ENCODE results near the gene FAM43A. TPM values are rescaled to one million over a fixed set of nuclear protein-coding genes. Genes with fewer than 3 reads are reported as not detected.

FAM43A gene
- polyA plus RNA-seq, 1 donor (not counting 4 experiments of a cell fraction or from before 2014, with no cell fraction given), result 1.1 TPM

DNA sequence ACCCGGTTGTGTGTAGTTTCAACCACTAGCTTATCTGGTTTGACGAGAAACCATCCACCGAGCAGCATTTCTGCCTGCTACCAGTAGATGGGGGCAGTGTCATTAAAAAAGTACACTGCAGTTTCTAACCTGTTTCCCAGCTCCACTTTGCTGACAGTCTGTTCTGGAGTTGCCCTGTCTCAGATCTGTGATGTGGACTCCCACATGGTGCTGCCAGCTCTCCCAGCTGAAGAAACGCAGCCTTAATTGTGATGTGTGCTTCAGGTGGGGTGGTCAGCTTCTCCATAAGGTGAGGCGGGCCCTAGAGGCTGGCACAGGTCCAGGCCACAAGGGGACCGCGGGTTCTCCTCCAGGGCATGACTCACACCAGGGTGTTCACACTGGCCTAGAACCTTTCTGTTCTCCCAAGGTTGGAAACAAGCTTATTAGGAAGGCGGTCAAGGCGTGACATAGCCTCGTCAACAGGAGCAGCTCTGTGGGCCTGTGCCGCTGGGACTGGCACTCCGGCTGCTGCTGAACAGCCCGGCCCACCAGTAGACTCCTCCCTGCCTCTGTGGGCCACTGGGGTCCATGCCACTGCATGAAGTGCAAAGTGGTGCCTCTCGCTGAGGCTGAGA is 2.9 kb upstream of the FAM43A start:
- peak; percentile 97 for FAIRE-seq
- H3K4me3 ChIP-seq (ENCODE audit: control insufficient read depth in 2 of 3, extremely low read depth in 1 of 3, insufficient read depth in 2 of 3, low read depth in 1 of 3, low read length in 3 of 3), result peak overlapping the region in 1 of 3 experiments; percentile 4
- DNase-seq (ENCODE audit: low read depth, low spot score), result no peak
- no peak overlapping the region for H3K27ac ChIP-seq (ENCODE audit: control insufficient read depth, insufficient read depth, low read length)
- H3K79me2 ChIP-seq (ENCODE audit: control insufficient read depth, insufficient read depth, low read length), result no peaks in the 10 kb centered on the region
- no peaks in the 10 kb centered on the region for H3K9me3 ChIP-seq (ENCODE audit: control insufficient read depth, low read depth, low read length)
- peak overlapping the region; percentile 71 for H3K4me2 ChIP-seq (ENCODE audit: control insufficient read depth, extremely low read depth, insufficient read depth, low read depth, low read length)
- H3K9me1 ChIP-seq (ENCODE audit: control insufficient read depth, extremely low read depth, insufficient read depth, low read length), result no peaks in the 10 kb centered on the region
- dilution Hi-C loops (cut with MboI; ENCODE audit: extremely low pct_ligation_motif_present, low sequenced_read_pairs), result no loop called here
- no peak for TF ChIP-seq EZH2 (IDR thresholded peaks at IDR 0.05; ENCODE audit: low read length)
- TF ChIP-seq, protein P1, sequence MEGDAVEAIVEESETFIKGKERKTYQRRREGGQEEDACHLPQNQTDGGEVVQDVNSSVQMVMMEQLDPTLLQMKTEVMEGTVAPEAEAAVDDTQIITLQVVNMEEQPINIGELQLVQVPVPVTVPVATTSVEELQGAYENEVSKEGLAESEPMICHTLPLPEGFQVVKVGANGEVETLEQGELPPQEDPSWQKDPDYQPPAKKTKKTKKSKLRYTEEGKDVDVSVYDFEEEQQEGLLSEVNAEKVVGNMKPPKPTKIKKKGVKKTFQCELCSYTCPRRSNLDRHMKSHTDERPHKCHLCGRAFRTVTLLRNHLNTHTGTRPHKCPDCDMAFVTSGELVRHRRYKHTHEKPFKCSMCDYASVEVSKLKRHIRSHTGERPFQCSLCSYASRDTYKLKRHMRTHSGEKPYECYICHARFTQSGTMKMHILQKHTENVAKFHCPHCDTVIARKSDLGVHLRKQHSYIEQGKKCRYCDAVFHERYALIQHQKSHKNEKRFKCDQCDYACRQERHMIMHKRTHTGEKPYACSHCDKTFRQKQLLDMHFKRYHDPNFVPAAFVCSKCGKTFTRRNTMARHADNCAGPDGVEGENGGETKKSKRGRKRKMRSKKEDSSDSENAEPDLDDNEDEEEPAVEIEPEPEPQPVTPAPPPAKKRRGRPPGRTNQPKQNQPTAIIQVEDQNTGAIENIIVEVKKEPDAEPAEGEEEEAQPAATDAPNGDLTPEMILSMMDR (optimal IDR thresholded peaks at IDR 0.05 in 1 of 3, IDR thresholded peaks at IDR 0.05 in 1 of 3, conservative IDR thresholded peaks at IDR 0.05 in 1 of 3; ENCODE audit: extremely low read depth in 1 of 3, insufficient read depth in 2 of 3, low read length in 3 of 3), result peak; percentile 74 to 97 (median 90)
- H3K4me1 ChIP-seq (ENCODE audit: control insufficient read depth, extremely low read depth, insufficient read depth, low read length), result peaks cover 29% of the 10 kb centered on the region
- H2AFZ ChIP-seq (ENCODE audit: control insufficient read depth, low read length), result no peak overlapping the region
- peaks cover 16% of the 10 kb centered on the region for H3K27me3 ChIP-seq (ENCODE audit: control insufficient read depth, extremely low read depth, insufficient read depth, low read length)
- H3K36me3 ChIP-seq (ENCODE audit: control insufficient read depth in 2 of 2, extremely low read depth in 1 of 2, insufficient read depth in 2 of 2, low read length in 2 of 2), result no peaks in the 10 kb centered on the region
- no peaks in the 10 kb centered on the region for H4K20me1 ChIP-seq (ENCODE audit: control insufficient read depth, extremely low read depth, insufficient read depth, low read length)
- H3K9ac ChIP-seq (ENCODE audit: control insufficient read depth, extremely low read depth, insufficient read depth, low read length), result no peak overlapping the region

DNA sequence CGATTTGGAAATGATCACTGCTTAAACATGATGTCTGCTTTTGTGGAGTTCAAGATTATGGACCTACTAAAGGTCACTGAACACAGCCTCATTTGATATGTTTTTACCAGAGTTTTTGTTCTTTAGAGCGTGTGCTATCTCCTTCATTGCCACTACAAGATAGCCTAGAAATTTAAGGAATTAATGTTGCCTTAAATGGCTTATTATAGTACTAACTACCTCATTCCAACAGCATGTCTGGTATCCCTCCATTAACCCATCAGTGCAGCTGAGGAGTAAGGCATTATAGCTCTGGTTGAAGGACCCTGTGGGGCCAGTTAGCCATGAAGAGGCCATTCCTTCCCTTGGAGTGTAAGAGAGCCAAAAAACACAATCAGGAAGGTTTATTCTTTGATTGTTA is 2.3 kb upstream of the FAM43A start:
- Histone ChIP-seq H3K27me3 (ENCODE audit: control insufficient read depth, extremely low read depth, insufficient read depth, low read length) (peaks cover 16% of the 10 kb centered on the region), H3K36me3 (ENCODE audit: control insufficient read depth in 2 of 2, extremely low read depth in 1 of 2, insufficient read depth in 2 of 2, low read length in 2 of 2) (no peaks in the 10 kb centered on the region), H3K4me2 (ENCODE audit: control insufficient read depth, extremely low read depth, insufficient read depth, low read depth, low read length) (no peak overlapping the region), H3K4me1 (ENCODE audit: control insufficient read depth, extremely low read depth, insufficient read depth, low read length) (peaks cover 29% of the 10 kb centered on the region), H3K9me1 (ENCODE audit: control insufficient read depth, extremely low read depth, insufficient read depth, low read length) (no peaks in the 10 kb centered on the region), H4K20me1 (ENCODE audit: control insufficient read depth, extremely low read depth, insufficient read depth, low read length) (no peaks in the 10 kb centered on the region), H3K4me3 (ENCODE audit: control insufficient read depth in 2 of 3, extremely low read depth in 1 of 3, insufficient read depth in 2 of 3, low read depth in 1 of 3, low read length in 3 of 3) (no peak overlapping the region), H3K27ac (ENCODE audit: control insufficient read depth, insufficient read depth, low read length) (no peak overlapping the region), H2AFZ (ENCODE audit: control insufficient read depth, low read length) (no peak overlapping the region), H3K79me2 (ENCODE audit: control insufficient read depth, insufficient read depth, low read length) (no peaks in the 10 kb centered on the region), H3K9me3 (ENCODE audit: control insufficient read depth, low read depth, low read length) (no peaks in the 10 kb centered on the region), H3K9ac (ENCODE audit: control insufficient read depth, extremely low read depth, insufficient read depth, low read length) (no peak overlapping the region)
- DNase-seq (ENCODE audit: low read depth, low spot score) (no peak), FAIRE-seq (no peak)
- TF ChIP-seq EZH2 (IDR thresholded peaks at IDR 0.05; ENCODE audit: low read length), result no peak
- TF ChIP-seq, protein P1 (optimal IDR thresholded peaks at IDR 0.05 in 1 of 3, IDR thresholded peaks at IDR 0.05 in 1 of 3, conservative IDR thresholded peaks at IDR 0.05 in 1 of 3; ENCODE audit: extremely low read depth in 1 of 3, insufficient read depth in 2 of 3, low read length in 3 of 3), result no peak
- dilution Hi-C loops (cut with MboI; ENCODE audit: extremely low pct_ligation_motif_present, low sequenced_read_pairs), result no loop called here

All from keratinocyte (primary cell).